ENCODE measurements around the gene SMAD4.
"Not testable (repeated sequence)": the region's sequence is repeated elsewhere in the genome, so short reads cannot be mapped to it uniquely, and the experiment has no call there.

The SMAD4 gene

DNA sequence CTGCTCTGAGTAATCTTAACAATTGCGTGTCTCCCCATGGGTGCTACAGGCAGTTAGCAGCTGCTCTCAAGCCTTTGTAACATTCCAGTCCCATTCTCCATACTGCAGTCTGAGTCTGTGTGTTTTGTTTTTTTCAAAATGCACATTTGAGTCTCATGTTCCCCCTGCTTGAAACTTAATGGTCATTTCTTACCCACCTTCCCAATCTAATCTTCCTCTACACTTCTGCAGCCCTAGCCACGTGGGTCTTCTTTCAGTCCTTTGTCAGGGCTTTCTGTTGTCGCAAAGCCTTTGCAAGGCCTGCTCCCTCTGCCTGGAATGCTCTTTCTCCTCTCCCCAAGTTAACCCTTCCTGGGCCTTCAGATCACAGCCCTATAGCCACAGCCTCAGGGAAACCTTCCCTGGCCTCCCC lies 37.7 kb upstream of the SMAD4 start:
- peak; percentile 47 for DNase-seq (ENCODE audit: low read depth, low spot score)
- no peaks in the 10 kb centered on the region for H3K4me1 ChIP-seq (ENCODE audit: insufficient read depth, insufficient read length)
- TF ChIP-seq YY1 (IDR thresholded peaks at IDR 0.05; ENCODE audit: insufficient read depth, insufficient read length), result no peak
- H3K9ac ChIP-seq (ENCODE audit: insufficient read length, low read depth), result no peak overlapping the region
- H3K4me3 ChIP-seq (ENCODE audit: insufficient read length, low read depth), result no peak overlapping the region
- no peaks in the 10 kb centered on the region for H3K36me3 ChIP-seq (ENCODE audit: insufficient read depth, insufficient read length, low read length)
- no peaks in the 10 kb centered on the region for H3K27me3 ChIP-seq (ENCODE audit: insufficient read depth, insufficient read length)
- peaks cover 3% of the 10 kb centered on the region; the same call in 1 of the 2 replicates for H3K9me3 ChIP-seq (ENCODE audit: insufficient read depth, low read length)

DNA sequence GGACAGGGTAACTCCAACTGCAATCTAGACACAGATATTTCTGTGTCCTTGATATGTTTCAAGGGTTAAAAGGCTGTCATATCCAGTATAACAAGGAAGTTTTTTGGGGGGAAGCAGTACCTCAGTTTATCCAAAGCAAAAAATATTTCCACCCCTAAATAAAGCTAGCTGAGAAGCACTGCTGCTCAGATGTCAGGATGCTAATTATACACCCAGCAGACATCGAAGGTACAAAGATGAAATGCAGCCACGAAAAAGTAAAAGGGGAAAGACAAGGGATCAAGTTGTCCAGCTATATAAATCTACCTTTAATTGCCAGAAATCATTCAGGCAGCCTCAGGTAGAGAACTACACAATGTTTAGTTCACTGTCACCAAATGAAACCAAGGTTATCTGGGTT lies 36.0 kb upstream of the SMAD4 start:
- no peaks in the 10 kb centered on the region for H3K27me3 ChIP-seq (ENCODE audit: insufficient read depth, insufficient read length)
- no peaks in the 10 kb centered on the region for H3K4me1 ChIP-seq (ENCODE audit: insufficient read depth, insufficient read length)
- no peak overlapping the region for H3K4me3 ChIP-seq (ENCODE audit: insufficient read length, low read depth)
- H3K9ac ChIP-seq (ENCODE audit: insufficient read length, low read depth), result no peak overlapping the region
- no peak for DNase-seq (ENCODE audit: low read depth, low spot score)
- H3K9me3 ChIP-seq (ENCODE audit: insufficient read depth, low read length), result peaks cover 3% of the 10 kb centered on the region; the same call in 1 of the 2 replicates
- no peak for TF ChIP-seq ZNF274 (IDR thresholded peaks at IDR 0.05; ENCODE audit: low read depth, low read length)
- no peak for TF ChIP-seq SUZ12 (IDR thresholded peaks at IDR 0.05; ENCODE audit: extremely low read depth, insufficient read depth, insufficient read length)
- TF ChIP-seq YY1 (IDR thresholded peaks at IDR 0.05; ENCODE audit: insufficient read depth, insufficient read length), result no peak
- H3K36me3 ChIP-seq (ENCODE audit: insufficient read depth, insufficient read length, low read length), result no peaks in the 10 kb centered on the region

DNA sequence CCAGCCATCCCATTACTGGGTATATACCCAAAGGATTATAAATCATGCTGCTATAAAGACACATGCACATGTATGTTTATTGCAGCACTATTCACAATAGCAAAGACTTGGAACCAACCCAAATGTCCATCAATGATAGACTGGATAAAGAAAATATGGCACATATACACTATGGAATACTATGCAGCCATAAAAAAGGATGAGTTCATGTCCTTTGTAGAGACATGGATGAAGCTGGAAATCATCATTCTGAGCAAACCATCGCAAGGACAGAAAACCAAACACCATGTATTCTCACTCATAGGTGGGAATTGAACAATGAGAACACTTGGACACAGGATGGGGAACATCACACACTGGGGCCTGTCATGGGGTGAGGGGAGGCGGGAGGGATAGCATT lies 26.8 kb upstream of the SMAD4 start:
- H3K4me1 ChIP-seq (ENCODE audit: insufficient read depth, insufficient read length); H3K27me3 ChIP-seq (ENCODE audit: insufficient read depth, insufficient read length); H3K4me3 ChIP-seq (ENCODE audit: insufficient read length, low read depth); H3K9me3 ChIP-seq (ENCODE audit: insufficient read depth, low read length); H3K36me3 ChIP-seq (ENCODE audit: insufficient read depth, insufficient read length, low read length); H3K9ac ChIP-seq (ENCODE audit: insufficient read length, low read depth); DNase-seq (ENCODE audit: low read depth, low spot score): not testable (repeated sequence)

DNA sequence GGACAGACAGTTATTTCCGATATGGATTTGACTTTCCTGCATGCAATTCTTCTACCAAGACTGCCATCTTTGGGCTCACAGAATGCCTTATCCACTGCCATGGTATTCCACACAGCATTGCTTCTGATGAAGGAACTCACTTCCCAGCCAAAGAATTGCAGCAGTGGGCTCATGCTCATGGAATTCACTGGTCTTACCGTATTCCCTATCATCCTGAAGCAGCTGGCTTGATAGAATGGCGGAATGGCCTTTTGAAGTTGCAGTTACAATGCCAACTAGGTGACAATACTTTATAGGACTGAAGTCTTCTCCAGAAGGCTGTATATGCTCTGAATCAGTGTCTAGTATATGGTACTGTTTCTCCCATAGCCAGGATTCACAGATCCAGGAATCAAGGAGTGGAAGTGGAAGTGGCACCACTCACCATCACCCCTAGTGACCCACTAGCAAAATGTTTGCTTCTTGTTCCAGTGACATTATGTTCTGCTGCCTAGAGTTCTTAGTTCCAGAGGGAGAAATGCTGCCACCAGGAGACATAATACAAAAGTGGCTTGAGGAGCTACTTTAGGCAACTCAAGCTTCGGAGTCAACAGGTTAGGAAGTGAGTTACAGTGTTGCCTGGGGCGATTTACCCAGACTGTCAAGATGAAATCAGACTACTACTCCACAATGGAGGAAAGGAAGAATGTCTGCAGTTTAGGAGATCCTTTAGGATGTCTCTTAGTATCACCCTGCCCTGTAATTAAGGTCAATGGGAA lies 23.8 kb upstream of the SMAD4 start:
- Histone ChIP-seq H3K4me3 (ENCODE audit: insufficient read length, low read depth) (no peak overlapping the region), H3K9ac (ENCODE audit: insufficient read length, low read depth) (no peak overlapping the region), H3K36me3 (ENCODE audit: insufficient read depth, insufficient read length, low read length) (no peaks in the 10 kb centered on the region), H3K27me3 (ENCODE audit: insufficient read depth, insufficient read length) (no peaks in the 10 kb centered on the region), H3K4me1 (ENCODE audit: insufficient read depth, insufficient read length) (no peaks in the 10 kb centered on the region), H3K9me3 (ENCODE audit: insufficient read depth, low read length) (no peaks in the 10 kb centered on the region)
- DNase-seq (ENCODE audit: low read depth, low spot score), result no peak
- TF ChIP-seq YY1 (IDR thresholded peaks at IDR 0.05; ENCODE audit: insufficient read depth, insufficient read length) (no peak), SUZ12 (IDR thresholded peaks at IDR 0.05; ENCODE audit: extremely low read depth, insufficient read depth, insufficient read length) (no peak), ZNF274 (IDR thresholded peaks at IDR 0.05; ENCODE audit: low read depth, low read length) (no peak)

DNA sequence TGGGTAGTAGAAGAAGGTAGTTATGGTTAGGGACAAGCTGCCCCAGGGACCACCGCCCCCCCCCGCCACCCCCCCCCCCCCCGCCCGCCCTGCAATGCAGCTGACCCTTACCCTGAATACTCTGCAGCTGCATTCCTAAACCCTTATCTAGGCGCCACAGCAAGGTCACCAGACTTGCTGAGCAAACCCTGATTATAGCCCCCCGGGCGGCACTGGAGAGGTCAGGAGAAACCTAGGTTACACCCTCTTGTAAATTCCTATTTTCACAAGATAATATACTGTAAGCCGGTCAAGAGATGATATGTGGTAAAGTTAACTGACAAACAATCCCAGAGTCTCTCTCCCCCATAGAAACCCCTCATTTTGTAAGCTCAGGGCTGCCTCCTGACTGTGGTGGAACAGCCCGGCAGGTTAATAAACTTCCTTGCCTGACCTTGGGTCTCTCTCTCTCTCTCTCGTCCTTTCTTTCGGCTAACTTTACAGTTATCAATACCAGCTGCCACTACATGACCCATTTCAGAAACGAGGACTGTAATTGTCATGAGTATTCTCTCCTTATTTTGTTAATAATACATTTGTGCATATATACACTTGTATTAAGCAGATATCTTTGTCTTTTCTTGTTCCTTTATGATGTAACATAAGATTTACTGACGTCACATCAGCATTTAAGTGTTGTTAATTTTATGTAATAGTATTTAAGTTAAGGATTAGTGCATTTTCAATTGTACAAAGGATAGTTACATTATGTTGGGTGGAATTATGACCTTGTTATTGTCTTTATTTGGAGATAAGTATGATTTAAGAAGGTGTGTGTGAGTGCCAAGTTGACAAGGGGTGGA lies 22.8 kb upstream of the SMAD4 start:
- Histone ChIP-seq H3K9ac (ENCODE audit: insufficient read length, low read depth) (no peak overlapping the region), H3K4me1 (ENCODE audit: insufficient read depth, insufficient read length) (no peaks in the 10 kb centered on the region), H3K36me3 (ENCODE audit: insufficient read depth, insufficient read length, low read length) (no peaks in the 10 kb centered on the region), H3K4me3 (ENCODE audit: insufficient read length, low read depth) (no peak overlapping the region), H3K9me3 (ENCODE audit: insufficient read depth, low read length) (no peaks in the 10 kb centered on the region), H3K27me3 (ENCODE audit: insufficient read depth, insufficient read length) (no peaks in the 10 kb centered on the region)
- no peak for TF ChIP-seq SUZ12 (IDR thresholded peaks at IDR 0.05; ENCODE audit: extremely low read depth, insufficient read depth, insufficient read length)
- no peak for TF ChIP-seq YY1 (IDR thresholded peaks at IDR 0.05; ENCODE audit: insufficient read depth, insufficient read length)
- TF ChIP-seq ZNF274 (IDR thresholded peaks at IDR 0.05; ENCODE audit: low read depth, low read length), result no peak
- DNase-seq (ENCODE audit: low read depth, low spot score), result no peak

DNA sequence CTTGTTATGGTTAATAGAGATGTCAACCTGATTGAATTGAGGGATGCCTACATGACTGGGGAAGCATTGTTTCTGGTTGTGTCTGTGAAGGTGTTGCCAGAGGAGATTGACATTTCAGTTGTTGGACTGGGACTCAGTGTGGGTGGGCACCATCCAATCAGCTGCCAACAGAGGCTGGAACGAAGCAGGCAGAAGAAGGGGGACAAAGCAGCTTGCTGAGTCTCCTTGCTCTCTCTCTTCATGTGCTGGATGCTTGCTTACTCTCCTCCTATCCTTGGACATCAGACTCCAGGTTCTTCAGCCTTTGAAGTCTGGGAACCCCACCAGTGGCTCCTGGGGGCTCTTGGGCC lies 22.2 kb upstream of the SMAD4 start:
- H3K36me3 ChIP-seq (ENCODE audit: insufficient read depth, insufficient read length, low read length), result no peaks in the 10 kb centered on the region
- H3K9ac ChIP-seq (ENCODE audit: insufficient read length, low read depth), result peak overlapping the region; percentile 13
- H3K4me3 ChIP-seq (ENCODE audit: insufficient read length, low read depth), result no peak overlapping the region
- no peak for DNase-seq (ENCODE audit: low read depth, low spot score)
- H3K9me3 ChIP-seq (ENCODE audit: insufficient read depth, low read length), result no peaks in the 10 kb centered on the region
- H3K27me3 ChIP-seq (ENCODE audit: insufficient read depth, insufficient read length), result no peaks in the 10 kb centered on the region
- no peak for TF ChIP-seq ZNF274 (IDR thresholded peaks at IDR 0.05; ENCODE audit: low read depth, low read length)
- TF ChIP-seq SUZ12 (IDR thresholded peaks at IDR 0.05; ENCODE audit: extremely low read depth, insufficient read depth, insufficient read length), result no peak
- TF ChIP-seq YY1 (IDR thresholded peaks at IDR 0.05; ENCODE audit: insufficient read depth, insufficient read length), result no peak
- H3K4me1 ChIP-seq (ENCODE audit: insufficient read depth, insufficient read length), result no peaks in the 10 kb centered on the region

DNA sequence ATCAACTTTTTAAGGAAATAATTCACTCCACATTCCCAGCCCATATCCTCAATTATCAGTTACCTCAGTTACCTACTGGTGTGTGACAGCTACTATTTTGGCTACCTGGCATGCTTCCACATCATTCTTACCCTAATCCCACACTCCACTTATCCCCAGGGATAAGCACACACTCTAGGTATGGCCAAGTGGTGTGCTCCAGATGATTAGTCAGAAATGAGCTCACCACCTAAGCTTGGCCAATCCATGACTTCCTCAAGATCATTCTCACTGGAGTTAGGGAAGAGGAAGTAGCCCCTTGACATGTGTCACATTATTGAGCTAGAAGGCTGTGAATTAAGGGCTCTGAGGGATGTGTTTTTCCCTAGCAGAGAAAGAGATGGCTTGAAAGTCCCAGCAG lies 20.9 kb upstream of the SMAD4 start:
- Histone ChIP-seq H3K9ac (ENCODE audit: insufficient read length, low read depth) (no peak overlapping the region), H3K27me3 (ENCODE audit: insufficient read depth, insufficient read length) (no peaks in the 10 kb centered on the region), H3K9me3 (ENCODE audit: insufficient read depth, low read length) (no peaks in the 10 kb centered on the region), H3K4me3 (ENCODE audit: insufficient read length, low read depth) (no peak overlapping the region), H3K4me1 (ENCODE audit: insufficient read depth, insufficient read length) (no peaks in the 10 kb centered on the region), H3K36me3 (ENCODE audit: insufficient read depth, insufficient read length, low read length) (no peaks in the 10 kb centered on the region)
- no peak for TF ChIP-seq YY1 (IDR thresholded peaks at IDR 0.05; ENCODE audit: insufficient read depth, insufficient read length)
- TF ChIP-seq SUZ12 (IDR thresholded peaks at IDR 0.05; ENCODE audit: extremely low read depth, insufficient read depth, insufficient read length), result no peak
- no peak for TF ChIP-seq ZNF274 (IDR thresholded peaks at IDR 0.05; ENCODE audit: low read depth, low read length)
- no peak for DNase-seq (ENCODE audit: low read depth, low spot score)
